ENCODE results near the gene SLC46A3. TPM values are rescaled to one million over a fixed set of nuclear protein-coding genes. Genes with fewer than 3 reads are reported as not detected.

Gene SLC46A3
- total and polyA plus RNA-seq, 10 of the 15 experiments (the other 5 are each of a cell fraction or from before 2014, with no cell fraction given), result 2.9 to 15.6 (median 9.4) TPM

DNA sequence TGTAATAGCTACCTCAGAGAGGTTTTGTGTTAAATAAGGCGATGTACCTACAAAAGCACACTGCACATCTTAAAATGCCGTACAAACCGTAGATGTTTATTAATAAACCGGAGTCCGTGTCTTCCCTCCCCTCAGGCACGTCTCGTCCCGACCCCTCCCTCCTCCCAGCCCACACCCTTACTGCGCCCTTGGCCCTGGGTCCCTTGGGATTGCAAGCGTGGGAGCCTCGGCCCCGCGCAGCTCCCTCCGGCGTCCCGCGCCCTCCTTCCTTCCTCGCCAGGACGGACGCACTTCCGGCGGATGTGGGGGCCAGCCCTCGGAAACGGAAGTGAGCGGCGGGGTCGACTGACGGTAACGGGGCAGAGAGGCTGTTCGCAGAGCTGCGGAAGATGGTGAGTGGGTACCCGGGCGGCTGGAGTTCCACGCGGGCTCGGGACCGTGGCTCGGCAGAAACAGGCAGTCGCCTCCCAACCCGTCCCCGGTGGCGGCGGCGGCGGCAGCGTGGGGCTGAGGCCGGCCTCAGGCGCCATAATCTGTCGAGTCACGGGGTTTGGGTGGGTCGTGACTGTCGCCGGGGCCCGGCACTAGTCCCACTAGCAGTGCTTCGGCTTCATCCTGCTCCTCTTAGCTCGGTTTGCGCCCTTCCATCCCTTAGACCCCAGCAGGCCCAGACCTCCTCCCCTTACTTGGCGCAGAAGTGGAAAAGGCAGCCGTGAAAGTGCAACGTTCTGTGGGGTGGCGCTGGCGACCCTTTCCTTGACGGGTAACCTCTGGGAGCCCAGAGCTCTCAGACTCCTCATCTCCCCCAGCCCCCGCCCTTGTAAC is 59.8 kb downstream of the SLC46A3 start, which contains the start of gene POMP (continued):
- TF ChIP-seq BRCA1 (IDR thresholded peaks at IDR 0.05; ENCODE audit: low read depth, low read length), result no peak; the same call in 1 of the 2 replicates
- TF ChIP-seq BMI1 (IDR thresholded peaks at IDR 0.05; ENCODE audit: borderline replicate concordance), result no peak
- peak; percentile 85; the same call in 2 of the 3 replicates for TF ChIP-seq POU2F2 (IDR thresholded peaks at IDR 0.05; ENCODE audit: borderline replicate concordance, low read depth, low read length)
- peak; percentile 89; the same call in 1 of the 2 replicates for TF ChIP-seq HDGF (IDR thresholded peaks at IDR 0.05)
- TF ChIP-seq EGR1 (IDR thresholded peaks at IDR 0.05; ENCODE audit: borderline replicate concordance in 1 of 2, low read depth in 2 of 2, low read length in 2 of 2), result peak in 1 of 2 experiments; percentile 86; a peak in 2 of 3 replicates
- TF ChIP-seq, protein P1, sequence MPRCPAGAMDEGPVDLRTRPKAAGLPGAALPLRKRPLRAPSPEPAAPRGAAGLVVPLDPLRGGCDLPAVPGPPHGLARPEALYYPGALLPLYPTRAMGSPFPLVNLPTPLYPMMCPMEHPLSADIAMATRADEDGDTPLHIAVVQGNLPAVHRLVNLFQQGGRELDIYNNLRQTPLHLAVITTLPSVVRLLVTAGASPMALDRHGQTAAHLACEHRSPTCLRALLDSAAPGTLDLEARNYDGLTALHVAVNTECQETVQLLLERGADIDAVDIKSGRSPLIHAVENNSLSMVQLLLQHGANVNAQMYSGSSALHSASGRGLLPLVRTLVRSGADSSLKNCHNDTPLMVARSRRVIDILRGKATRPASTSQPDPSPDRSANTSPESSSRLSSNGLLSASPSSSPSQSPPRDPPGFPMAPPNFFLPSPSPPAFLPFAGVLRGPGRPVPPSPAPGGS (IDR thresholded peaks at IDR 0.05; ENCODE audit: borderline replicate concordance, insufficient read depth, low read depth, low read length, poor library complexity, severe bottlenecking), result peak; percentile 96
- TF ChIP-seq NRF1 (conservative IDR thresholded peaks at IDR 0.05; ENCODE audit: low read depth, low read length), result 0 out of 2 replicates have a peak, but pooled peaks have one; percentile 30
- TF ChIP-seq FOXM1 (IDR thresholded peaks at IDR 0.05; ENCODE audit: low read depth, low read length), result no peak
- peak; percentile 76 for TF ChIP-seq YY1 (IDR thresholded peaks at IDR 0.05; ENCODE audit: low read depth, low read length)
- TF ChIP-seq MTA3 (IDR thresholded peaks at IDR 0.05; ENCODE audit: borderline replicate concordance, low read length), result no peak; the same call in 1 of the 2 replicates

Data from GM12878 (cell line).